K562 (cell line): Measurements from ENCODE around the gene SHISA8. TPM values are rescaled to one million over a fixed set of nuclear protein-coding genes. Genes with fewer than 3 reads are reported as not detected.

Experiments used
- ATAC-seq: fragments of 200-7000 bp; cut with Tn5 transposase; 3 replicates; pipeline ENCODE4 v1.9.1; 2020; ENCODE audit warnings: moderate library complexity
- BruUV-seq: library from RNA; stranded (reverse); fragments of 400-500 nt; replicated peaks from 2 replicates; lab custom pipeline; 2021; lab: Mats Ljungman, UMichigan
- CTCF ChIA-PET: fragments of 300-600 bp; formaldehyde crosslinking; extraction: SDS; loops from one replicate; lab custom pipeline; 2021; ENCODE audit warnings: low intra/inter-chr PET ratio; lab: Yijun Ruan, JAX
- POLR2A ChIA-PET: fragments of 300-600, 350-650 bp; sonication (Branson Sonifier 250); formaldehyde crosslinking; extraction: SDS; loops from one replicate; lab custom pipeline; 2021; ENCODE audit warnings: antibody characterized with exemption, inconsistent platforms; lab: Yijun Ruan, JAX
- DNase-seq, 4 experiments: peaks; one replicate each; pipeline versions ENCODE4 v3.0.0 to v3.0.0-alpha.2; 2011 to 2018; ENCODE audit warnings: low spot score in 3 of 4, mixed read lengths in 3 of 4; ENCODE audit errors: extremely low read depth in 1 of 4
- FAIRE-seq: peaks from 2 replicates; lab custom pipeline; 2011; peaks lifted over from hg19 to GRCh38; lab: Jason Lieb, UNC
- H2AFZ ChIP-seq: 2 replicates; pipeline ENCODE4 v1.6.0; 2011; ENCODE audit warnings: low read depth, low read length, control low read depth, inconsistent platforms
- H3K27ac ChIP-seq: fragments of 200-600 bp; 3 replicates; pipeline ENCODE4 v1.8.0; 2011; ENCODE audit warnings: low read depth, mild to moderate bottlenecking, control low read depth, inconsistent platforms, low read length, moderate library complexity, mixed read lengths; ENCODE audit errors: extremely low read depth
- H3K27me3 ChIP-seq, 2 experiments: fragments of 300-600 bp in 1 of 2; 2 replicates in 1 of 2; 3 replicates in 1 of 2; pipeline versions ENCODE4 v1.6.0 to v1.8.0; 2011; ENCODE audit warnings: inconsistent platforms in 2 of 2, low read length in 2 of 2, mild to moderate bottlenecking in 1 of 2, mixed read lengths in 1 of 2, moderate library complexity in 1 of 2; ENCODE audit not compliant: control insufficient read depth in 2 of 2, insufficient read depth in 2 of 2
- H3K36me3 ChIP-seq: fragments of 300-600 bp; 3 replicates; pipeline ENCODE4 v1.8.0; 2011; ENCODE audit warnings: mild to moderate bottlenecking, low read length, inconsistent platforms; ENCODE audit not compliant: control insufficient read depth, insufficient read depth
- H3K4me1 ChIP-seq, 2 experiments: fragments of 200-600 bp in 1 of 2; replicated peaks in 1 of 2; 2 replicates in 1 of 2; 3 replicates in 1 of 2; pipeline versions ENCODE4 v1.5.1 to v1.8.0; 2011; ENCODE audit warnings: inconsistent platforms in 2 of 2, low read length in 2 of 2, mild to moderate bottlenecking in 1 of 2, mixed read lengths in 1 of 2, moderate library complexity in 1 of 2; ENCODE audit not compliant: control insufficient read depth in 2 of 2, insufficient read depth in 2 of 2
- H3K4me2 ChIP-seq: 2 replicates; pipeline ENCODE4 v1.6.1; 2011; ENCODE audit warnings: low read length, control low read depth, inconsistent platforms, mixed read lengths; ENCODE audit not compliant: insufficient read depth
- H3K4me3 ChIP-seq: fragments of 200-600 bp; sonication (generic), shearing (Covaris generic); 2 replicates; pipeline ENCODE4 v1.5.1; 2016; ENCODE audit warnings: control low read depth, inconsistent platforms
- H3K79me2 ChIP-seq: fragments of 200-600 bp; 3 replicates; pipeline ENCODE4 v1.8.0; 2011; ENCODE audit warnings: low read length, inconsistent platforms; ENCODE audit not compliant: control insufficient read depth, insufficient read depth
- H3K9ac ChIP-seq, 2 experiments: 2 replicates each; pipeline versions ENCODE4 v1.6.0 to v1.6.1; 2011; ENCODE audit warnings: low read depth in 2 of 2, low read length in 2 of 2, control low read depth in 1 of 2, inconsistent platforms in 1 of 2, mild to moderate bottlenecking in 1 of 2, mixed read lengths in 1 of 2; ENCODE audit not compliant: insufficient read depth in 1 of 2
- H3K9me1 ChIP-seq: one replicate; pipeline ENCODE4 v1.6.0; 2011; ENCODE audit warnings: inconsistent platforms, mild to moderate bottlenecking, low read length, moderate library complexity; ENCODE audit not compliant: control insufficient read depth, insufficient read depth
- H3K9me3 ChIP-seq: replicated peaks from 2 replicates; pipeline ENCODE4 v1.5.1; 2011; ENCODE audit warnings: low read depth, low read length, inconsistent platforms; ENCODE audit not compliant: control insufficient read depth, insufficient read depth
- H4K20me1 ChIP-seq: replicated peaks from 2 replicates; pipeline ENCODE4 v1.6.1; 2011; ENCODE audit warnings: low read length, inconsistent platforms, mixed read lengths; ENCODE audit not compliant: control insufficient read depth, insufficient read depth
- COPS2 ChIP-seq: fragments of 450-650 bp; conservative IDR thresholded peaks from 2 replicates; pipeline ENCODE4 v1.6.1; 2016; ENCODE audit warnings: mild to moderate bottlenecking, moderate library complexity
- WGBS: fragments of 100-300 bp; shearing (Covaris generic); methylation state at CpG from one replicate; pipeline ENCODE4 v1.1.6; 2016; ENCODE audit warnings: low coverage, mixed read lengths; ENCODE audit not compliant: insufficient coverage; ENCODE audit errors: missing lambda C conversion rate; 5-methylcytosine and 5-hydroxymethylcytosine counted together
- in situ Hi-C: fragments of 300-500 bp; cut with MboI; formaldehyde crosslinking; loops from 4 replicates; pipeline ENCODE4 v1.15.0; 2018; ENCODE audit warnings: inconsistent platforms, mixed read lengths
- intact Hi-C: fragments of 100-400 bp; cut with micrococcal nuclease; formaldehyde crosslinking; loops from 2 replicates; pipeline ENCODE4 v1.14.2; 2022
- polyA plus RNA-seq, 8 experiments: library from polyadenylated mRNA; depleted of rRNA in 4 of 8; stranded (reverse) in 5 of 8; unstranded in 3 of 8; fragments of >200 nt; fragmentation: Nextera tagmentation in 2 of 8; fragmentation: Illumina TruSeq in 1 of 8; extraction: Ambion mirVana in 2 of 8; extraction: Trizol in 1 of 8; gene quantifications; 2 replicates each; pipeline versions ENCODE4 v1.2.1 to v1.2.3, GENCODE V29; 2011 to 2014; ENCODE audit warnings: inconsistent platforms in 1 of 8, missing spikeins in 1 of 8
- total RNA-seq, 7 experiments: library from RNA; depleted of rRNA in 6 of 7; stranded (reverse); fragments of >200 nt in 6 of 7; fragmentation: Illumina TruSeq in 2 of 7; extraction: Trizol in 2 of 7; gene quantifications; 2 replicates each; pipeline versions ENCODE4 v1.2.1 to v1.2.3, GENCODE V29; 2011 to 2021; ENCODE audit warnings: low replicate concordance in 1 of 7
- TF ChIP-seq, protein P1 (sequence below): conservative IDR thresholded peaks from 2 replicates; pipeline ENCODE4 v1.6.1; 2011; ENCODE audit warnings: low read depth, mild to moderate bottlenecking, low read length; ENCODE audit not compliant: control insufficient read depth

Gene SHISA8
- total and polyA plus RNA-seq, 9 of the 15 experiments (the other 6 are each of a cell fraction or from before 2014, with no cell fraction given): 0.07 to 3.3 (median 1.1) TPM; not detected in 4

GRCh38 chr22:41916745-41917358 lies 2.0 kb upstream of the SHISA8 start:
- TF ChIP-seq, protein P1, sequence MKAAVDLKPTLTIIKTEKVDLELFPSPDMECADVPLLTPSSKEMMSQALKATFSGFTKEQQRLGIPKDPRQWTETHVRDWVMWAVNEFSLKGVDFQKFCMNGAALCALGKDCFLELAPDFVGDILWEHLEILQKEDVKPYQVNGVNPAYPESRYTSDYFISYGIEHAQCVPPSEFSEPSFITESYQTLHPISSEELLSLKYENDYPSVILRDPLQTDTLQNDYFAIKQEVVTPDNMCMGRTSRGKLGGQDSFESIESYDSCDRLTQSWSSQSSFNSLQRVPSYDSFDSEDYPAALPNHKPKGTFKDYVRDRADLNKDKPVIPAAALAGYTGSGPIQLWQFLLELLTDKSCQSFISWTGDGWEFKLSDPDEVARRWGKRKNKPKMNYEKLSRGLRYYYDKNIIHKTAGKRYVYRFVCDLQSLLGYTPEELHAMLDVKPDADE: no peak
- no peak for TF ChIP-seq COPS2
- peaks cover 6 to 48% of the 10 kb centered on the region in 2 experiments; a peak in 3 of 5 replicates for H3K4me1 ChIP-seq
- DNase-seq: no peak
- ATAC-seq: no peak
- intact Hi-C loops (no loop called here), in situ Hi-C loops (no loop called here)
- POLR2A ChIA-PET: no interaction called here
- BruUV-seq: no TSS peak
- no peak overlapping the region for H2AFZ ChIP-seq
- H3K4me2 ChIP-seq: no peak overlapping the region
- no peaks in the 10 kb centered on the region for H3K79me2 ChIP-seq
- CTCF ChIA-PET: no interaction called here
- H3K27ac ChIP-seq: no peak overlapping the region
- no peak overlapping the region for H3K9ac ChIP-seq
- H3K9me1 ChIP-seq: no peaks in the 10 kb centered on the region
- no peaks in the 10 kb centered on the region for H3K9me3 ChIP-seq
- H3K4me3 ChIP-seq: no peak overlapping the region
- 29% methylated on average over 8 of the region's 10 CpGs for WGBS
- peaks cover 9% of the 10 kb centered on the region; the same call in 1 of the 2 replicates for H4K20me1 ChIP-seq
- 0 out of 5 replicates have a peak, but pooled peaks cover 0 to 4% of the 10 kb centered on the region in 2 experiments for H3K27me3 ChIP-seq
- no peaks in the 10 kb centered on the region for H3K36me3 ChIP-seq
- FAIRE-seq: no peak
